ENCODE measurements around the gene AMFR.
"Not testable (repeated sequence)": the region's sequence is repeated elsewhere in the genome, so short reads cannot be mapped to it uniquely, and the experiment has no call there.

Gene AMFR

DNA sequence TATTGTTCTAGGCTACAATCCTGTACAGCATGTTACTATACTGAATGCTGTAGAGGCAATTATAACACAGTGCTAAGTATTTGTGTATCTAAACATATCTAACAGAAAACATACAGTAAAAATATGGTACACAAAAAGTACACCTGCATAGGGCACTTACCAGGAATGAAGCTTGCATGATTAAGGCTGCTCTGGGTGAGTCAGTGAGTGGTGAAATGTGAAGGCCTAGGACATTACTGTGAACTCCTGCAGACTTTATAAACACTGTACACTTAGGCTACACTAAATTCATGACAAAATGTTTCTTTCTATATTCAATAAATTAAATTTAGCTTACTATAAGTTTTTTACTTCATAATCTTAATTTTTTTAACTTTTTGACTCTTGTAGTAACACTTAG lies 37.1 kb downstream of the AMFR start:
- DNase-seq (ENCODE audit: low spot score): no peak

DNA sequence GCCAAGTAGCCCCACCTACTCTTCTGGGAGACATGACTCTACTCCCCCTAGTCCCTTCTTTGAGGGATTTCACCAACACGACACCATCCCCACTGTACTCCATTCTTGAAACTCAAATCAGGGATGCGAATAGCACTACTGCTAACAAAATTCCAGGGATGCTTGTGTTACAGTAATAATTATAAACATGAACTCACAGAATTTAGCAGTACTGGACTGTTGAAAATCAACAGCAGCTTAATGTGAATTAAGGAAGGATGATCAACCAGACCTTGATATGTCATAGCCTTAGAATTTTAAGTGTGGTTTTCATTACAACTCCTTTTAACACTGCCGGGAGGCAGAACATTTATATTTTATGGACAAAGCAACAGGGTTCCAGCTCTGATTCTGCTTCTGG lies 37.9 kb downstream of the AMFR start:
- no peak for DNase-seq (ENCODE audit: low spot score)

- no peak for DNase-seq (ENCODE audit: low spot score)
Observed at GRCh38 chr16:56384074-56384721, 41.1 kb downstream of the AMFR start.

DNA sequence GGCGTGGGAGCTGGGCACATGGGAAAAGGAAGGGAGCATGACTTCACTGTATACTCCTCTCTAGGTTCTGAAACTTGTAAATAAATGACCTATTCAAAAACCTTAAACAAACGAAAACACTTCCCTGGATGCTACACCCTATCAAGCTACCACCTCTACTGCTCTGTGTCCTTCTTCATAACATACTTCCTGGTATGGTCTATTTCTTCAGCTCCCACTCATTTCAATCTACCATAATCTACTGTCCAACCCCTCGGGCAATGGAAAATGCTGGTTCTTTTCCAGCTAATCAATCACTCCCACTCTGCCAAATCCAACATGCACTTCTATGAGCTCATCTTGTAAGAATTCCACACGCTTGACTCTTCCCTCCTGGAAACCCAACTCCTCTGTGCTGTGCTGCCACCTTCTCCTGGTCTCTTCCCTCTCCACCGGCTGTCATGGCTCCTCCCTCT lies 42.4 kb downstream of the AMFR start:
- DNase-seq (ENCODE audit: low spot score): peak; percentile 14

DNA sequence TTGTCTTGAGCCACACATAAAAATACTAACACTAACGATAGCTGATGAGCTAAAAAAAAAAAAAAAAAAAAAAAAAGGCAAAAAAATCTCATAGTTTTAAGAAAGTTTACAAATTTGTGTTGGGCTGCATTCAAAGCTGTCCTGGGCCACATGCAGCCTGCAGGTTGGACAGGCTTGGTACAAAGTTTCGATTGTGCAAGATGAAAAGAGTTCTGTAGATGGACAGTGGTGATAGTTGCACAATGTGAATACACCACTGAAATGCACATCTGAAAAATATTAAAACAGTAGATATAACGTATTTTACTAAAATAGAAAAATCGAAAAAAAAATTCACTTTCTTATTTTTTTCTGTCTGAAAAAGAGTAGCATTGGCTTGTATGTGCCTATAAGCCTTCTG lies 42.9 kb downstream of the AMFR start:
- no peak for DNase-seq (ENCODE audit: low spot score)

GRCh38 chr16:56380778-56381485 lies 44.4 kb downstream of the AMFR start:
- not testable (repeated sequence) for DNase-seq (ENCODE audit: low spot score)

DNA sequence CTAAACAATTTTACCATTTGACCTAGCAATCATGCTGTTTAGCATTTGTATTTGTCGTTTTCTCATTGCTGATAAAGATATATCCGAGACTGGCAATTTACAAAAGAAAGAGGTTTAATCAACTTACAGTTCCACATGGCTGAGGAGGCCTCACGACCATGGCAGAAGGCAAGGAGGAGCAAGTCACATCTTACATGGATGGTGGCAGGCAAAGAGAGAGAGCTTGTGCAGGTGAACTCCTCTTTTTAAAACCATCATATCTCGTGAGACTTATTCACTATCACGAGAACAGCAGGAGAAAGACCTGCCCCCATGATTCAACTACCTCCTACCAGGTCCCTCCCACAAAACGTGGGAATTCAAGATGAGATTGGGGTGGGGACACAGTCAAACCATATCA lies 46.3 kb downstream of the AMFR start:
- not testable (repeated sequence) for DNase-seq (ENCODE audit: low spot score)

GRCh38 chr16:56375792-56376191 lies 49.6 kb downstream of the AMFR start:
- not testable (repeated sequence) for DNase-seq (ENCODE audit: low spot score)

DNA sequence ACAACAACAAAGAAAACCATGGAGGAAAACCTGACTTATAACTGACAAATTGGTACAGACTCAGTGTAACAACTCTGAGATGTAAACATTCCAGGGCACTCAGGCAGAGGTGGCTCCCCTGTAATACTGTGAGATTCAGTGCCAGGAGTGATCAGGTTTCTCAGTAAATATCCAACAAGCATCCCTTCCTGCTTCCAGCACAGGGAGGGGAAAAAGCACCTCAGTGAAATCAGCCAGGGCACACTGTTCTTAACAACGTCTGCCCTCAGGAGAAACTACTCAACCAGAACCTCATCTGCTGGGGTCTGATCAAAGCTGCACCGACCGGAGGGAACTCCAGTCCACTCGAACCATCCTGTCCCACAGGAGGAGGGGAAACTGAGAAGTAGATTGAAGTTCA lies 52.3 kb downstream of the AMFR start:
- no peak for DNase-seq (ENCODE audit: low spot score)

DNA sequence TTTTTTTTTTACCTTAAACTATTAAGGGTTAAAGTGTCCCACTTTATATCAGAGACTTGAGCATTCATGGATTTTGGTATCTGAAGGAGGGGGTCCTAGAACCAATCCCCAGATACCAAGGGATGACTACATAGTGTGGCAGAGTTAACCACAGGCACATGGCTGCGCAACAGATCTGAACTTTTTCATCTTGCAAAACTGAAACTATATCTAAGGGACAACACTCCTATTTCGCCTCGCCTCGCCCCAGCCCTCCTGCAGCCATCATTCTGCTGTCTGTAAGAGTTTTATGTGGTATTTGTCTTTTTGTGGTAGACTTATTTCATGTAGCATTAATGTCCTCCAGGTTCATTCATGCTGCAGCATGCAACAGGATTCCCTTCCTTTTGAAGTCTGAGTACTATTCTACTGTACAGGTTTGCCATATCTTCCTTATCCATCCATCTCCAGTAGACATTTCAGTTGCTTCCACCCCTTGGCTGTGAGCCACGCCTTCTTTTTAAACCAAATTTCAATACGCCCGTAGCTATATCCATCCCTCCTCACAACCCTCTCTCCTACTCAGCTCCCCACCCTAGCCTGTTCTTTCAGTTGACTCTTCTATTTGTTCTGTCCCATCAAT lies 53.2 kb downstream of the AMFR start:
- no peak for DNase-seq (ENCODE audit: low spot score)

DNA sequence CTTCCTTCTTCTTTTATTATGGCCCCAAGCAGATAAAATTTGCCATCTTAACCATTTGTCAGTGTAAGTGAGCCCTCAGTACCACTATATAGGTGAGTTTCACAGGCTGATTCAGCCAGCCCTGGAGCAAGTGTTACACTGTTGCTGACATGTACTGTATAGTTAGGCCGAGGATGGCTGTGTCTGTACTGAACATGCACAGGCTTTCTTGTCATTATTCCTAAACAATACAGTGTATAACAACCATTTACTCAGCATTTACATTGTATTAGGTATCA lies 53.7 kb downstream of the AMFR start:
- DNase-seq (ENCODE audit: low spot score): no peak

- no peak for DNase-seq (ENCODE audit: low spot score)
Observed at GRCh38 chr16:56370875-56371659, 54.3 kb downstream of the AMFR start.

DNA sequence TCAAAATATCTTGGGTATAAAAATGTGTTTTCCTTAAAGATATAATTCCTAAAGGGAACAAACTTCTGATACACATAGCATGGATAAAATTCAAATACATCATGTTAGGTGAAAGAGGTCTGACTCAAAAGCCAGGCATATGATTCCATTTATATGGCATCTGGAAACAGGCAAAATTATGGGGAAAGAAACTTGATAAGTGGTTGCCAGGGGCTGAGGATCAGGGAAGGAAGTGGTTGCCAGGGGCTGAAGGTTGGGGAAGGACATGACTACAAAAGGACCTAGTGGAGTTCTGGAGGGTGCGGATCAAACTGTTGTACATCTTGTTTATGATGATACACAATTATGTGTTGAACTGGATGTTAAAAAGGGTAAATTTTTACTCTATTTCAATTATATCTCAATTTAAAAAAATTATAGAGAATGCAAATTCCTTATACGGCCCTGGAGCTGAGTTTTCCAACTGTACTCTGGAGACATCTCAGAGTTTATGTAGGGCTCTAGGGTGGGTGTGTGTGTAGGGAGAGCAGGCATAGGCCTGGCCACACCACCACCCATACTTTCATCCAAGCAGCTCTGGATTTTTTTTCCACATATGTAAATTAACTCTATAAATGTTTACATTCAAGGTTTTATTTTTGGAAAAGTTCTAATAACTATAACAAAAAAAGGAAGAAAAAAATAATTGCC lies 55.0 kb downstream of the AMFR start:
- peak; percentile 22 for DNase-seq (ENCODE audit: low spot score)

DNA sequence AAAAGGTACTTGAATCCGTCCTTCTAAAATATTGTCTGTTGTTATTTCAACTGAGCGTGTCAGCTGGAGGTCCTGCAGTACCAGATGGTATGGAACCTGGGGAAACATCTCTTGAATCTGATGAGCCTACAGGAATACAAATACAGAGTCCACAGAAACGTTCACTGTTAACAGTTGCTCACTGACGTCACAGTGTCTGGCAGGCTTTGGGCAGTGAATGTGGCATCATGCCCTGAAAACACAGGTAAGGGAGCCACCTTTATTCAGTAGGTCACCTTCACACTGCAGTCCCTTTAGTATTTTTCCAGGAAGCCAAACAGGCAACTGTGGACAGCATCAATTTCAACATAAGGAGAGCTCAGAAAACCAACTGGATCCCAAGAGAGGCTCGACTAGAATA lies 56.1 kb downstream of the AMFR start:
- DNase-seq (ENCODE audit: low spot score): no peak

GRCh38 chr16:56368545-56368944 lies 56.8 kb downstream of the AMFR start:
- DNase-seq (ENCODE audit: low spot score): no peak

- DNase-seq (ENCODE audit: low spot score): no peak
Observed at GRCh38 chr16:56367764-56368163, 57.6 kb downstream of the AMFR start.

DNA sequence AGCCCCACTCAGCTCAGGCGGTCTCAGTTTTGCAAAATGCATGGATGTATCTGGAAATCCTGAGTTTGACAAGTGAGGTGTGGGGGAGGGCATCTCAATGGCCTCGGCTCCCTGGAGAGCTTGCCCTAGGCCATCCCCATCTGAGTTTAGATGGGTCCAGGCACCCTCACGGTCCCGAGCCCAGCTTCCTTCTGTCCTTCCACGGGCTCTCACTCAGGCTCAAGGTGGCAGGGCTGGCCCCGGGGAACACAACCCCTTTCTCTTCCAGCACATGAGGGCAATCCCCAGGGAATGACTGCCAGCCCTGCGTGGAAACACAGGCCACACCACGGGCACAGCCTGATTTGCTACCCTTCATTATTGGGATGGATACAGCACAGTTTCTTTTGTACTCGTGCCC lies 58.4 kb downstream of the AMFR start:
- no peak for DNase-seq (ENCODE audit: low spot score)

DNA sequence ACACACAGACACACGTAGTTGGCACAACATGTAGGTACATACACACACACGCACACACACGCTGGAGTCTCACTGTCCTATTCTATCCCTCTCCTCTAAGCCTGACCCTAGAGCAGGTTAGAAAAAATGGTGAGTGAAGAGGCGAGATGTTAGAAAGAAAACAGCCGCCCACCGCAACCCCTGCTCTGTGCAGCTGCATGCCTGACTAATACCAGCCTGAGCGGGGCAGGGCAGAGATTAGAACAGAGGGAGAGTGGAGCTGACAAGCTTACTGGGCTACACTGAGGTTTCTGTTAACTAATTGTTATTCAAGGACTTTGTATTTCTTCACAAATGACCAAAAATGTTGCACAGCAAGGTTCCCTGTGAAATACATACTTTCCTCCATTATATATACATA lies 59.8 kb downstream of the AMFR start:
- DNase-seq (ENCODE audit: low spot score): no peak

GRCh38 chr16:56364865-56365264 lies 60.5 kb downstream of the AMFR start:
- no peak for DNase-seq (ENCODE audit: low spot score)

- DNase-seq (ENCODE audit: low spot score): no peak
Observed at GRCh38 chr16:56363781-56364565, 61.4 kb downstream of the AMFR start.

DNA sequence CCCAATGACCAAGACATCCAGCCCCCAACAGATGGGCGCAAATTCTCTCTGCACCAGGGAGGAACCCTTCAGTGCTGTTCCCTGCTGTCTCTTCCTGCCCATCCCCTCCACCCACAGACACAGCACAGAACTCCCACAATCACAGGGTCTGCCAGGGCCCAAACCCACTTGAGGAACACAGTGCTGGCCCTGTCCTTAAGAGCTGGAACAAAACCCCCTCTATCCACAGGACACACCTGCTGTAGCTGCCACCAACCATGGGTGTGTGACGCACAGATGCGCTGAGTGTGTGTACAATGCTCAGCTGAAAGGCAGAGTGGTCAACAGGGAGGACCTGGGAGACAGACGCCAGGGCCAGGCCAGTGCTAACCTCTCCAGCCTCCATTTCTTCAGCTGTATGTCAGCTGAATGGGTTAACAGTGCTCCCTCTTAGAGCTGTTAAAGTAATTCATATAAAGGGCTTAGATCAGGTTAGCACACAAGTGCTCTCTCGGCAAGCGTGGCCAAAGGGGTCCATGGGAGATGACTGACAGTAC lies 62.1 kb downstream of the AMFR start:
- DNase-seq (ENCODE audit: low spot score): no peak

Data from AG08395 (cell line).